SU-DHL-6 (cell line): ENCODE results near the gene ERN1.

Source experiments
- H2AFZ ChIP-seq: fragments of 200-600 bp; sonication (generic); 2 replicates; pipeline ENCODE4 v1.6.1; 2014; ENCODE audit warnings: low read depth, mild to moderate bottlenecking, moderate library complexity, mixed read lengths, antibody characterized with exemption, low read length; ENCODE audit not compliant: severe bottlenecking
- H3F3A ChIP-seq: fragments of 200-600 bp; shearing (Covaris generic); 2 replicates; pipeline ENCODE4 v1.6.0; 2016; ENCODE audit warnings: antibody characterized with exemption, mild to moderate bottlenecking; ENCODE audit not compliant: insufficient read depth
- H3K27ac ChIP-seq: fragments of 200-600 bp; sonication (generic); 2 replicates; pipeline ENCODE4 v1.5.1; 2016; ENCODE audit warnings: low read depth, mild to moderate bottlenecking, low read length, moderate library complexity, mixed read lengths
- H3K27me3 ChIP-seq: fragments of 200-600 bp; sonication (generic), shearing (Covaris generic); 2 replicates; pipeline ENCODE4 v1.6.0; 2014; ENCODE audit warnings: mild to moderate bottlenecking, low read length
- H3K36me3 ChIP-seq: fragments of 200-600 bp; sonication (generic); 2 replicates; pipeline ENCODE4 v1.6.1; 2014; ENCODE audit warnings: mild to moderate bottlenecking, low read length, mixed read lengths
- H3K4me2 ChIP-seq: fragments of 300-600, 200-600 bp; shearing (Covaris generic), sonication (generic); 2 replicates; pipeline ENCODE4 v1.6.0; 2014; ENCODE audit warnings: low read length, low read depth, mild to moderate bottlenecking; ENCODE audit not compliant: poor library complexity, severe bottlenecking
- H3K4me3 ChIP-seq: fragments of 200-600 bp; sonication (generic); 2 replicates; pipeline ENCODE4 v1.5.1; 2014; ENCODE audit warnings: antibody characterized with exemption, low read length, mild to moderate bottlenecking, mixed read lengths; ENCODE audit not compliant: insufficient read depth, poor library complexity, severe bottlenecking
- H3K79me2 ChIP-seq: fragments of 200-600 bp; sonication (generic); 2 replicates; pipeline ENCODE4 v1.6.1; 2014; ENCODE audit warnings: mild to moderate bottlenecking, low read length, moderate library complexity; ENCODE audit not compliant: insufficient read depth
- H3K9ac ChIP-seq: fragments of 200-600 bp; sonication (generic); 2 replicates; pipeline ENCODE4 v1.7.0; 2014; ENCODE audit warnings: mild to moderate bottlenecking, low read length
- H3K9me2 ChIP-seq: fragments of 200-600 bp; sonication (generic); replicated peaks from 2 replicates; pipeline ENCODE4 v1.6.1; 2014; ENCODE audit warnings: low read length; ENCODE audit not compliant: insufficient read depth
- H3K9me3 ChIP-seq: fragments of 200-600 bp; sonication (generic); 2 replicates; pipeline ENCODE4 v1.6.1; 2014; ENCODE audit warnings: low read length, mixed read lengths; ENCODE audit not compliant: insufficient read depth
- H4K20me1 ChIP-seq: fragments of 200-600 bp; sonication (generic); 2 replicates; pipeline ENCODE4 v1.6.1; 2014; ENCODE audit warnings: low read depth, mild to moderate bottlenecking, antibody characterized with exemption, low read length, moderate library complexity, mixed read lengths
- EZH2phosphoT487 ChIP-seq: fragments of 200-600 bp; sonication (generic), shearing (Covaris generic); conservative IDR thresholded peaks from 2 replicates; pipeline ENCODE4 v1.6.1; 2018; ENCODE audit warnings: mild to moderate bottlenecking, antibody characterized with exemption, low read length, moderate library complexity, mixed read lengths
- TF ChIP-seq, protein P1 (sequence below): fragments of 200-600 bp; sonication (generic); IDR thresholded peaks from one replicate; pipeline ENCODE4 v1.5.1; 2017; ENCODE audit warnings: antibody characterized with exemption, mild to moderate bottlenecking, low read length, moderate library complexity; ENCODE audit not compliant: insufficient read depth, poor library complexity, severe bottlenecking

The ERN1 gene

DNA sequence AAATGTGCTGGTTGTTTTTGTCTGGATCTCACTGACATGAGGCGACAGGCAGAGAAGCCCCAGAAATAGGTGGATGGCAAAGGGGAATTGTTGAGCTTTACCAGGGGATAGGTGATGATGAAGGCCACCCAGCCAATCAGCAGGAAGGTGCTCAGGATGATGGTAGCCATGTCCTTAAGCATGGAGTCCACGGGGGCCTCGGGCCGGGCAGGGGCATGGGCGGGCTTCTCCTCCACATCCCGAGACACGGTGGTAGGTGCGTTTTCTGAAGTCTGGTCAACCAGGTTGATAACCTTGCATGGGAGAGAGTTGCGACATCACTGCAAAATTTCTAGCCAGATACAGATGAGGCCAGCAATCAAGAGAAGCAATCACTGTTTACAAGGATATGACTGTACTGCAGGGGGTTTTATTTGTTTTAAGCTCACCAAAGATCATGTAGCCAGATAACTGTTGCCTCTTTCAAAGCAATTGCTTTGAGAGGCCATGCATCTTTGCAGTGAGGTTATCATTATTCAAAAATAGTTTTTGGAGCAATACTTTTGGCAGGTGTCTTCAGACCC is 72.2 kb downstream of the ERN1 start:
- Histone ChIP-seq H3K27ac (no peak overlapping the region), H3K9ac (no peak overlapping the region), H3K4me2 (no peak overlapping the region), H3K9me3 (no peaks in the 10 kb centered on the region), H3K9me2 (no peaks in the 10 kb centered on the region), H3K36me3 (no peaks in the 10 kb centered on the region), H3F3A (no peaks in the 10 kb centered on the region), H2AFZ (no peak overlapping the region), H3K27me3 (no peaks in the 10 kb centered on the region), H3K79me2 (no peaks in the 10 kb centered on the region), H3K4me3 (no peak overlapping the region), H4K20me1 (no peaks in the 10 kb centered on the region)
- TF ChIP-seq, protein P1, sequence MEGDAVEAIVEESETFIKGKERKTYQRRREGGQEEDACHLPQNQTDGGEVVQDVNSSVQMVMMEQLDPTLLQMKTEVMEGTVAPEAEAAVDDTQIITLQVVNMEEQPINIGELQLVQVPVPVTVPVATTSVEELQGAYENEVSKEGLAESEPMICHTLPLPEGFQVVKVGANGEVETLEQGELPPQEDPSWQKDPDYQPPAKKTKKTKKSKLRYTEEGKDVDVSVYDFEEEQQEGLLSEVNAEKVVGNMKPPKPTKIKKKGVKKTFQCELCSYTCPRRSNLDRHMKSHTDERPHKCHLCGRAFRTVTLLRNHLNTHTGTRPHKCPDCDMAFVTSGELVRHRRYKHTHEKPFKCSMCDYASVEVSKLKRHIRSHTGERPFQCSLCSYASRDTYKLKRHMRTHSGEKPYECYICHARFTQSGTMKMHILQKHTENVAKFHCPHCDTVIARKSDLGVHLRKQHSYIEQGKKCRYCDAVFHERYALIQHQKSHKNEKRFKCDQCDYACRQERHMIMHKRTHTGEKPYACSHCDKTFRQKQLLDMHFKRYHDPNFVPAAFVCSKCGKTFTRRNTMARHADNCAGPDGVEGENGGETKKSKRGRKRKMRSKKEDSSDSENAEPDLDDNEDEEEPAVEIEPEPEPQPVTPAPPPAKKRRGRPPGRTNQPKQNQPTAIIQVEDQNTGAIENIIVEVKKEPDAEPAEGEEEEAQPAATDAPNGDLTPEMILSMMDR = no peak
- TF ChIP-seq EZH2phosphoT487 = no peak

DNA sequence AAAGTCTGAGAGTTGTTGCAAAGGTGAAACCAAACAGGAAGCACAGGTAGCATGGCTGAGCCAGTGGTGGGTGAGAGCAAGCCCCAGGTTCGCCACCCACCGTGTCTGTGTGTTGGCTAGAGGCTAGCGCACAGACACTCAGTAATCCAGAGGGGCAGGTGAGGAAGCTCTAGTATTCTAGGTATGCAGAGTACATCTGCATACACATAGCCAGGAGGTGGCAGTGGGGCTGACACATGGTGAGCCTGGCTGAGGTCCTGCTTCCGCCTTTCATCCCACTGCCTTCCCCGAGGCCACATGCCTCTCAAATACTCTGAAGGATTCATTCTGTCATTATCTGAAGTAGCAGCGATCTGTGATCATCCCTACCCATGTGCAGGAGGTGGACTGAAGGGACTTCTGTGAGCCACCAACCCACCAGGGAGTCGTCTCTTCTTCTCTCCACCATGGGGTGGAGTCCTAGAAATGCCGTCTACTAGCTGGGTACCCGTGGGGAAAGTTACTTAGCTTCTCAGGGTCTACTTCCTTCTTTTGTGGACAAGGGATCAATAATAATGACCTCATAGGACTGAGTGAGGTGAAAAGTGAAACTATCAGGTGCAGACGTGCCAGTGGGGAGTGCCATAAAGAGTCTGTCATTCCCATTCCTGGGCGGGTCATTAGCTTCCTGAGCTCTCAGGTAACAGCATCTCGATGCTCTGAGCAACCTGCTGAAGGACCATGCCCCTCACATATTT is 73.5 kb downstream of the ERN1 start:
- Histone ChIP-seq H4K20me1 (no peaks in the 10 kb centered on the region), H3K9ac (no peak overlapping the region), H3K4me2 (no peak overlapping the region), H2AFZ (no peak overlapping the region), H3K36me3 (no peaks in the 10 kb centered on the region), H3K9me2 (no peaks in the 10 kb centered on the region), H3K9me3 (no peaks in the 10 kb centered on the region), H3K27ac (no peak overlapping the region), H3K79me2 (no peaks in the 10 kb centered on the region), H3K4me3 (no peak overlapping the region), H3F3A (no peaks in the 10 kb centered on the region), H3K27me3 (no peaks in the 10 kb centered on the region)
- TF ChIP-seq, protein P1 = no peak
- no peak for TF ChIP-seq EZH2phosphoT487

DNA sequence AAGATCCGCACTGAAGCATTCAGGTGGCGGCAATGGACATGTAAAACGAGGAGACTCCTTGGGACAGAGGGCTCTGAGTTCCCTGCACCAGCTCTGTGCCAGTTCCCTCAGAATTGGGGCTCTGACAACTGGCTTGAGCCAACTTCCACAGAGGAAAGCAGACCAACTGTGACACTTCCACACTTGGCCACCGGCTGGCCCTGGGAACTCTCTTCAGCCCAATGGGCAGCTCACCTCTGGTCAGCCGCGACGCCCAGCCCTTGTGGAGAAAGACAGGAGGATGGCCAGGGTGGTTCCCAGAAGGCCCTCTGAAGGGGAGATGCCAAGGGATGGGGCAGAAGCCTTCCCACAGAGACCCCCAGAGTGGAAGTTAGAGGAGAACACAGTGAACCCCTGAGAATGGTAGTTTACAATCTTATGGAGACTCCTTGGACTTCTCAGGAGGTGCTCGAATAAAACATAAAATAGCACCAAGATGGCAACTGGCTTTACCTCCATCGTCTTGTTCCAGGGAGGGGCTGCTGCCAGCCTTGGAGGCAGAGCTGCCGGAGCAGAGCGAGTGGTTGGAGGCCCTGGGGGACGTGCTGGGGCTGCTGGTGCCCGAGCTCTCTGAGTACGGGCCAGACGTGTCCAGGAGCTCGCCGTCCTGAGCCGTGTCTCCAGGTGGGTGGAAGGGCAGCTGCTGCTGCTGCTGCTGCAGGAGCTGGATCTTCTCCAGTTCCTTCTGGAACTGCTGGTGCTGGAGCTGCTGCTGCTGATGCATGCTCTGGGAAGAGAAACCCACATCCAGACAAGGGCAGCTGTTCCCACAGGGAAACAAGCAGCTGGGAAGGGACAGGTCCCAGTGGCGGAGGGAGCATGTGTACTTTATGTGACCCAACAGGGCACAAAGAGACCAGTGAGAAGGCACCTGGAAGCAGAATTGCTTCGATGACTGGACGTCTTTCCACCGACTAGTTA is 74.5 kb downstream of the ERN1 start:
- H3F3A ChIP-seq = no peaks in the 10 kb centered on the region
- no peaks in the 10 kb centered on the region for H3K79me2 ChIP-seq

More for the DNA sequence above, 74.5 kb downstream of the ERN1 start:
- Histone ChIP-seq H3K4me2 (no peak overlapping the region), H2AFZ (no peak overlapping the region), H3K9me3 (no peaks in the 10 kb centered on the region), H3K27me3 (no peaks in the 10 kb centered on the region), H3K36me3 (no peaks in the 10 kb centered on the region), H3K9ac (no peak overlapping the region), H3K9me2 (no peaks in the 10 kb centered on the region), H4K20me1 (no peaks in the 10 kb centered on the region), H3K4me3 (no peak overlapping the region), H3K27ac (no peak overlapping the region)
- TF ChIP-seq, protein P1 = no peak
- TF ChIP-seq EZH2phosphoT487 = no peak
